Middle frontal gyrus (tissue), 1 donor: ENCODE results near the gene ZNF26.
"Not testable (repeated sequence)": the region's sequence is repeated elsewhere in the genome, so short reads cannot be mapped to it uniquely, and the experiment has no call there.

Source experiments
- DNase-seq: peaks from one replicate; pipeline ENCODE4 v3.0.0-alpha.2; 2015; ENCODE audit warnings: low spot score; ENCODE audit errors: extremely low spot score

ZNF26 gene

GRCh38 chr12:132986001-132986884 lies at the start of gene ZNF26:
ZNF26 (plus strand) TSS chr12:132986367; CDS start chr12:132986841, 474 bp downstream.
- peak; percentile 92 for DNase-seq

GRCh38 chr12:132936921-132937320 lies 49.2 kb upstream of the ZNF26 start:
- not testable (repeated sequence) for DNase-seq

- DNase-seq: no peak
These were observed 48.7 kb upstream of the ZNF26 start for GRCh38 chr12:132937476-132937875.

- not testable (repeated sequence) for DNase-seq
These were observed 47.4 kb upstream of the ZNF26 start for GRCh38 chr12:132938807-132939206.

- no peak for DNase-seq
These were observed 46.0 kb upstream of the ZNF26 start for GRCh38 chr12:132940071-132940719.

- no peak for DNase-seq
These were observed 44.7 kb upstream of the ZNF26 start for GRCh38 chr12:132941336-132941954.

GRCh38 chr12:132942611-132943010 lies 43.6 kb upstream of the ZNF26 start:
- DNase-seq: no peak

GRCh38 chr12:132945806-132946205 lies 40.4 kb upstream of the ZNF26 start:
- no peak for DNase-seq

- no peak for DNase-seq
These were observed 39.8 kb upstream of the ZNF26 start for GRCh38 chr12:132946246-132946820.

GRCh38 chr12:132948146-132949066 lies 37.8 kb upstream of the ZNF26 start:
- no peak for DNase-seq

GRCh38 chr12:132949936-132950837 lies 36.0 kb upstream of the ZNF26 start:
- DNase-seq: no peak

- DNase-seq: no peak
These were observed 35.2 kb upstream of the ZNF26 start for GRCh38 chr12:132950844-132951535.

GRCh38 chr12:132951649-132952048 lies 34.5 kb upstream of the ZNF26 start:
- no peak for DNase-seq

- no peak for DNase-seq
These were observed 33.6 kb upstream of the ZNF26 start for GRCh38 chr12:132952371-132953162.

- no peak for DNase-seq
These were observed 33.1 kb upstream of the ZNF26 start for GRCh38 chr12:132953163-132953425.

GRCh38 chr12:132953771-132954170 lies 32.4 kb upstream of the ZNF26 start:
- DNase-seq: no peak

- no peak for DNase-seq
These were observed 31.6 kb upstream of the ZNF26 start for GRCh38 chr12:132954471-132955048.
